ENCODE data around the gene SLC37A2.
A peak's percentile ranks its signal among the peaks of the same experiment; 100 is the strongest.

SLC37A2 gene

DNA sequence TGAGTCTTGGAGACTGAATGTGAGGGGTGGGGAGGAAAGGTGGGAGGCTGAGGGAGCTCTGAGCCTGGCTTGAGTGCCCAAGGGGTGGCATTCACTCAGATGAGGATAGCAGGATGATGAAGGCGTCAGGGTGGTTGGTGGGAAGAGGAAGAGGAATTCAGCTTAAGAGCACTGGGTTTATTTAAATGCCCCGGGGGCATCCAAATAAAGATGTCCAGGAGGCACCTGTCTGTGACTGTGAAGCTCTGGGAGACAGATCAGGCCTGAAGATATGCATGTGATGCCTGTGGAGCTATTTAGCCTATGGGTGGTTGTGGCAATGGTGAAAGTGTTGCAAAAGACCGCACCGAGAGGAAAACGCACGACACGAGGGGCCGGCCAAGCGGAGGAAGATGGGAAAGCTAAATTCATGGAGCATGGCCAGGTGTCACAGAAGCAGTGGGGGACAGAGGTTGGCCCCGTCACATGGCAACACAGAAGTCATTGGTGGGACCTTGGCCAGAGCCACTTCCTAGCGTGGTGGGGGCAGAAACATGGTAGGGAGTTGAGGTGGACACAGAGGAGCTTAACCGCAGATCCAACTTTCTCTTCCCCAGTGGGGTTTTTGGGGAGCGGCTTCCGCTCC lies 15.5 kb downstream of the SLC37A2 start:
- H3K4me3 ChIP-seq: no peak overlapping the region
- H3K9me3 ChIP-seq (replicated peaks in 1 of 11): no peaks in the 10 kb centered on the region
- peaks cover 0 to 91% (median 0%) of the 10 kb centered on the region in 11 experiments; a peak in 8 of 22 replicates for H3K36me3 ChIP-seq
- no peak overlapping the region for H3K9ac ChIP-seq
- H3K27ac ChIP-seq: no peak overlapping the region
- TF ChIP-seq Cebpa-rat (IDR thresholded peaks at IDR 0.05): no peak
- peak overlapping the region; percentile 17 to 49 (median 33) for H3K4me2 ChIP-seq
- H3K4me1 ChIP-seq: peaks cover 29 to 80% (median 41%) of the 10 kb centered on the region in 10 experiments
- H3K27me3 ChIP-seq: no peaks in the 10 kb centered on the region
- 0 out of 22 replicates have a peak, but pooled peaks cover 0 to 3% (median 0%) of the 10 kb centered on the region in 11 experiments for H4K20me1 ChIP-seq

DNA sequence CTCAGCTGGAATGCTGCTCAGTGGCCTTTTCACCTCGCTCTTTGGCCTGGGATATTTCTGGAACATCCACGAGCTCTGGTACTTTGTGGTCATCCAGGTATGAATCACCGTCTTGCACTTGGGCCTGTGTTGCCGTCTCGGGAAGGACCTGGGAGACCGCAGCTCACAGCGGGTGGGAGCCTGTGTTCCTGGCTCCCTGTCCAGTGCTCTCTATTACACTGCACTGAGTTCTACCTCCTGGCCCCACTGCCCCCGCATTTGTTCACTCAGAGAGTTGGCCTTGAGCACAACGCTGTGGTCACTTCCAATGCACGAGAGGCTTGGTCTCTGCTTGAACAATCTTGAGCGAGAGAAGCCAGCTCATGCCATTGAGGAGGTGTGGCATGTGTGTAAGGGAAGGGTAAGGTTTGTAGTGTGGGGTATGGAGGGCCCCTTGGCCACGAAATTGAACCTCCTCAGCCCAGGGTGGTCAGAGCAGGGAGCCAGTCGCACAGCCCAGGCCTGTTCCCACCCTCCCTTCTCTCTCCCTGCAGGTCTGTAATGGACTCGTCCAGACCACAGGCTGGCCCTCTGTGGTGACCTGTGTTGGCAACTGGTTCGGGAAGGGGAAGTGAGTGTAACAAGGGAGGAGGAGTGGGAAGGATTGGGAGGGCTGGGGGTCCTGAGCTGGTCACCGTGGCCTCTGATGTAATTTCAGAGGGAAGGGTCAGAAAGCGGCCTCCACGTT lies 16.2 kb downstream of the SLC37A2 start:
- Histone ChIP-seq H3K27me3 (no peaks in the 10 kb centered on the region), H3K4me1 (peaks cover 22 to 76% (median 34%) of the 10 kb centered on the region in 10 experiments), H3K9ac (no peak overlapping the region), H3K4me2 (peak overlapping the region in 8 of 11 experiments; percentile 17 to 49 (median 40); a peak in 13 of 22 replicates), H3K9me3 (replicated peaks in 1 of 11) (no peaks in the 10 kb centered on the region), H3K4me3 (no peak overlapping the region), H3K27ac (no peak overlapping the region), H4K20me1 (0 out of 22 replicates have a peak, but pooled peaks cover 0 to 3% (median 0%) of the 10 kb centered on the region in 11 experiments), H3K36me3 (peaks cover 0 to 91% (median 0%) of the 10 kb centered on the region in 11 experiments; a peak in 7 of 22 replicates)
- TF ChIP-seq Cebpa-rat (IDR thresholded peaks at IDR 0.05): no peak

DNA sequence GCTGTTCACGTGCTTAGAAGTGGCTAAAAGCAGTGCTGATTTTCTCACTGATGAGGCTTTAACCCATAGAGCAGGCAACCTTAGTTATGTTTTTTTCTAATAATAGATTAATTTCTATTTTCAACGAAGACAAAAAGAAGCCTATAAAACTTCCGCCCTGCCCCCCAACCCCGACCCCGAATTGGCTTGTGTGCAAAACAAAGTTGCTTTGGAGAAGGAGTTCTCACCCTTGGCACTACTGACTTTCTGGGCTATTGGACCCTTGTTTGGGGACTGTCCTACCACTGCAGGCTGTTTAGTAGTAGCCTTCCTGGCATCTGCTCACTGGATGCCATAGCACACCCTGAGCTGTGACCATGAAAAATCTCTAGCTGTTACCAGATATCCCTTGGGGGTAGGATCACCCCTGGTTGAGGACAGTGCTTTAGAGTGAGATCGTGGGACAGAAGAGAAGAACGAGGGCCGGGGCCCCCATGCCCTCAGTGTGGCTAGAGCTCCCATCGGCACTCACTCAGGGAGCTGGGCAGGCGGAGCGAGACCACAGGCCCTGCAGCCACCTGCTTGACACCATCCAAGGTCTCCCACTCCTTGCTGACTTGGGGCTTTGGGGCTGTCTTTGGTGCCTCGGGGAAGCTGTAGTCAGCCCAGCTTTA lies 16.9 kb downstream of the SLC37A2 start:
- Histone ChIP-seq H3K27ac (0 out of 22 replicates have a peak overlapping the region, but pooled peaks of 2 of the 11 experiments have one; percentile 14 to 15), H3K9ac (no peak overlapping the region; a peak in 1 of 22 replicates), H3K36me3 (peaks cover 0 to 98% (median 0%) of the 10 kb centered on the region in 11 experiments; a peak in 7 of 22 replicates), H3K9me3 (replicated peaks in 1 of 11) (no peaks in the 10 kb centered on the region), H4K20me1 (0 out of 22 replicates have a peak, but pooled peaks cover 0 to 3% (median 0%) of the 10 kb centered on the region in 11 experiments), H3K4me1 (peaks cover 17 to 69% (median 28%) of the 10 kb centered on the region in 10 experiments), H3K4me2 (peak overlapping the region in 2 of 11 experiments; percentile 41 to 49; a peak in 2 of 22 replicates), H3K4me3 (no peak overlapping the region), H3K27me3 (no peaks in the 10 kb centered on the region)
- TF ChIP-seq Cebpa-rat (IDR thresholded peaks at IDR 0.05): no peak

DNA sequence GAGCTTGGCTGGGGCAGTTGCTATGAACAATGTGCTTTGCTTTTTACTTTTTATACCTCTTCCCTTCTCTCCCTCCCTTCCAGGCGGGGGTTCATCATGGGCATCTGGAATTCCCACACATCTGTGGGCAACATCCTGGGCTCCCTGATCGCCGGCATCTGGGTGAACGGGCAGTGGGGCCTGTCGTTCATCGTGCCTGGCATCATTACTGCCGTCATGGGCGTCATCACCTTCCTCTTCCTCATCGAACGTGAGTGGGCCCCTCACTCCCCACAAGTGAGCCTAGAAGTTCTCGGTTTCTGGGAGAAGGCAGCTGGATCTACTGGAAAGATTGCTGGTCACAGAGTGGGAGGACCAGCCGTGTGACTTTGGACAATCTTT lies 17.4 kb downstream of the SLC37A2 start:
- Histone ChIP-seq H3K4me3 (no peak overlapping the region), H3K36me3 (peaks cover 0 to 98% (median 0%) of the 10 kb centered on the region in 11 experiments; a peak in 7 of 22 replicates), H3K9me3 (replicated peaks in 1 of 11) (no peaks in the 10 kb centered on the region), H3K9ac (no peak overlapping the region; a peak in 1 of 22 replicates), H3K4me2 (no peak overlapping the region), H3K4me1 (peaks cover 11 to 64% (median 23%) of the 10 kb centered on the region in 10 experiments; a peak in 19 of 20 replicates), H3K27ac (0 out of 22 replicates have a peak overlapping the region, but pooled peaks of 1 of the 11 experiments have one; percentile 14), H4K20me1 (0 out of 22 replicates have a peak, but pooled peaks cover 0 to 3% (median 0%) of the 10 kb centered on the region in 11 experiments), H3K27me3 (no peaks in the 10 kb centered on the region)
- TF ChIP-seq Cebpa-rat (IDR thresholded peaks at IDR 0.05): no peak

DNA sequence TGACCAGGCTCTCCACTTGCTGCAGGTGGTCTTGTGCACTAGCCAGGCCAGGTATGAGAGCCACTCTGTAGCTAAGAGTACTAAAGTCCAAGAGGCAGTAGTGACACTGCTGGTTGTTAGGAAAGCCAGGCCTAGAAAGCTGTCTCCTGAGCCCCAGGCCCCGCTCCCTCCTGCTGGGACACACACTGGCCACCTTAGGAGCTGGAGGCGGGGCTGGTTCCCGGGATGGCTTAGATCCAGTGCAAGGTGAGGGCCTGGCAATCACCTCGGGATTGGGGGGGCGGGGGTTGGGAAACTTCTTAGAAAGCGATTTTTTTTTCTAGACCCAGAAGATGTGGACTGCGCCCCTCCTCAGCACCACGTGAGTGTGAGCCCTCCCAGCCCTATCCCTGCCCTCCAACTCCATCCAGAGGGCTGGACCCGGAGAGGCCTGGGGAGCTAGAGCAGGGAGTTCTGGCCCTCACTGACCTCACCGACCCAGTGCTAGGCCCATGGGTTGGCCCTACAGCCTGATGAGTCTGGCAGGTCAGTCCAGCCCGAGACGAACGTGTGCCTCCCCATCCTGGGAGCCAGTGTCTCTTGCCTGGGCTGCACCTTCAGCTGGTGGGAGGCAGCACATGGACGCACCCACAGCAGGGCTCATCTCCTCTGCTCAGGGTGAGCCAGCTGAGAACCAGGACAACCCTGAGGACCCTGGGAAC lies 18.1 kb downstream of the SLC37A2 start:
- Histone ChIP-seq H3K27ac (no peak overlapping the region), H3K4me2 (peak overlapping the region in 1 of 11 experiments; percentile 7; a peak in 1 of 22 replicates), H4K20me1 (0 out of 22 replicates have a peak, but pooled peaks cover 0 to 3% (median 0%) of the 10 kb centered on the region in 11 experiments), H3K36me3 (peaks cover 0 to 99% (median 0%) of the 10 kb centered on the region in 11 experiments; a peak in 8 of 22 replicates), H3K4me3 (no peak overlapping the region), H3K27me3 (no peaks in the 10 kb centered on the region), H3K9me3 (replicated peaks in 1 of 11) (no peaks in the 10 kb centered on the region), H3K4me1 (peaks cover 8 to 57% (median 19%) of the 10 kb centered on the region in 10 experiments; a peak in 18 of 20 replicates), H3K9ac (no peak overlapping the region)
- no peak for TF ChIP-seq Cebpa-rat (IDR thresholded peaks at IDR 0.05)

DNA sequence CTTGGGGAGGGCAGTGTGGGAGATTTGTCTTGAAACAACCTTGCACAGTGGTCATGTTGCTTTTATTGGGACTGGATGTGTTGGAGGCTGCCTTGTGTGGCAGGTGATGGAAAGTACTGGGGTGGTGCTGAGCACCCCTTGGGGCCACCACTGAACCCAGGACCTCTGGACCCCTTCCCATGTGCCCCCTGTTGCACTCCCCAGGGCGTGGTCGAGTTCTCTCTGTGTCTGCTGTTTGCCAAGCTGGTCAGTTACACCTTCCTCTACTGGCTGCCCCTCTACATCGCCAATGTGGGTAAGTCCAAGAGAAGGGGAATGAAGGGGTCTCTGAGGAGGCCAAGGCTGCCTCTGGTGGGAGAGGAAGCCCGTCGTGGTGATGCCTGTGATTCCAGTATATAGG lies 18.9 kb downstream of the SLC37A2 start:
- H3K36me3 ChIP-seq: peaks cover 0 to 99% (median 0%) of the 10 kb centered on the region in 11 experiments; a peak in 8 of 22 replicates
- peak overlapping the region in 1 of 11 experiments; percentile 62; a peak in 1 of 22 replicates for H3K9ac ChIP-seq
- H3K9me3 ChIP-seq (replicated peaks in 1 of 11): no peaks in the 10 kb centered on the region
- peak overlapping the region in 2 of 11 experiments; percentile 23 to 26; a peak in 1 of 22 replicates for H3K4me2 ChIP-seq
- TF ChIP-seq Cebpa-rat (IDR thresholded peaks at IDR 0.05): no peak
- H3K4me3 ChIP-seq: no peak overlapping the region
- H3K27me3 ChIP-seq: no peaks in the 10 kb centered on the region
- H3K4me1 ChIP-seq: peaks cover 8 to 51% (median 26%) of the 10 kb centered on the region in 10 experiments; a peak in 18 of 20 replicates
- H3K27ac ChIP-seq: peak overlapping the region in 1 of 11 experiments; percentile 41; a peak in 1 of 22 replicates
- 0 out of 22 replicates have a peak, but pooled peaks cover 0 to 3% (median 0%) of the 10 kb centered on the region in 11 experiments for H4K20me1 ChIP-seq

DNA sequence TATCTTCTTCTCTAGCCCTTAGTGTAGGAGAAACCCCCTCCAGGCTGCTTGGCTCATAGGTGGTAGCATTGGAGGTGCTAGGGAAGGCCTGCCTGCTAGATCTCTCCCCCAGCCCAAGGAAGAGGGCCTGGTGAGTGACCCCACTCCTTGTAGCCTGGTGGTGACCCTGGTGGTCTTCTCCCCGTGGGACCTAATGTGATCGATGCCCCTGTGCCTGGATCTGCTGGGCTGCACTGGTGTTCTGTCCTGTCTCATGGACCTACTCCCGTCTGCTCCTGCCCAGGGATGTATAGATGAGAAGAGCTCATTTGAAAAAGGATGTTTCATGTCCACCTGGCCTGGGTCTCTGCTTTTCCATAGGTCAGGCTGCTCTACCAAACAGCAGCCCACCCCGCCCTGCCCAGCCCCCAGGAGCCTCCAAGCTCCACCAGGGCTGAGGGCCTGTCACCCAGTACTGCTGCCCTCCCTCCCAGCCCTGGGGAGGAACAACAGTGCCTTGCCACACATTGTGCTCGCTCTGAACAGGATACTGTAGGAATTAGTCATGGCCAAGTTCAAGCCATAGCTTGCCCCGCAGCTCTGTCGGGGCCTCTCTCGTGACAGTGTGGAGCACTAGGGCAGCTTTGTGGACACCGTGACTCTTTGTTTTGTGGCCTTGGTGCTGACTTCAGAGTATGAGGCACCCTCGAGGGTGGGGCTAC lies 19.7 kb downstream of the SLC37A2 start:
- H3K27ac ChIP-seq: peak overlapping the region in 4 of 11 experiments; percentile 21 to 41 (median 31); a peak in 5 of 22 replicates
- H3K9ac ChIP-seq: peak overlapping the region in 1 of 11 experiments; percentile 62; a peak in 3 of 22 replicates
- H3K4me1 ChIP-seq: peaks cover 8 to 44% (median 26%) of the 10 kb centered on the region in 10 experiments; a peak in 18 of 20 replicates
- H3K9me3 ChIP-seq (replicated peaks in 1 of 11): no peaks in the 10 kb centered on the region
- 0 out of 22 replicates have a peak, but pooled peaks cover 0 to 3% (median 0%) of the 10 kb centered on the region in 11 experiments for H4K20me1 ChIP-seq
- TF ChIP-seq Cebpa-rat (IDR thresholded peaks at IDR 0.05): no peak
- no peaks in the 10 kb centered on the region for H3K27me3 ChIP-seq
- peak overlapping the region in 2 of 11 experiments; percentile 26 to 37; a peak in 2 of 22 replicates for H3K4me2 ChIP-seq
- peaks cover 0 to 98% (median 0%) of the 10 kb centered on the region in 11 experiments; a peak in 8 of 22 replicates for H3K36me3 ChIP-seq
- no peak overlapping the region for H3K4me3 ChIP-seq

Data from BLaER1 treated with 17β-estradiol and CSF1 and Interleukin-3, amounts not matched to agents 10 nM and 100 nM (cell line).